Neuron (in vitro differentiated cells): ENCODE data around the gene XG.

Source experiments
- H2AFZ ChIP-seq: one replicate; pipeline ENCODE4 v1.6.1; 2013; ENCODE audit warnings: low read depth, mild to moderate bottlenecking, inconsistent platforms, low read length, moderate library complexity
- H3K27me3 ChIP-seq: one replicate; pipeline ENCODE4 v1.6.1; 2013; ENCODE audit warnings: low read length; ENCODE audit not compliant: insufficient read depth
- H3K36me3 ChIP-seq: one replicate; pipeline ENCODE4 v1.6.1; 2013; ENCODE audit warnings: low read length; ENCODE audit not compliant: insufficient read depth
- H3K4me1 ChIP-seq: one replicate; pipeline ENCODE4 v1.6.1; 2013; ENCODE audit warnings: low read length; ENCODE audit not compliant: insufficient read depth
- H3K4me3 ChIP-seq: 2 replicates; pipeline ENCODE4 v1.5.1; 2013; ENCODE audit warnings: mild to moderate bottlenecking, low read length, moderate library complexity
- H3K9me3 ChIP-seq: one replicate; pipeline ENCODE4 v1.6.1; 2013; ENCODE audit warnings: low read length

The XG gene

DNA sequence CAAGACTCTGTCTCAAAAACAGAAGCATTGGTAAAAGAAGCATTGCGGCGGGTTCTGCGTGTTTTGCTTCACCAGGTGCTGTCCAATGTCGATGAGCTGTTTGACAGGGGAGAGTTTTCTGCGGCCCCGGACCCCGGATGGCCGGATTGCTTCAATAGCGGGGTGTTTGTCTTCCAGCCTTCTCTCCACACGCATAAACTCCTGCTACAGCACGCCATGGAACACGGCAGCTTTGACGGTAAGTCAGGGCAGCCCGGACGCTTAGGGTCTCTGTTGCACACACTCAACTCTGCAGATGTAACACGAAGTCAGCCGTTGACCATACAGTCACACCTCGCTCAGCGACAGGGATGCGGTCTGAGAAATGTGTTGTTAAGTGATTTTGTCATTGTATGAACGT is 103.1 kb downstream of the XG start:
- H3K4me3 ChIP-seq = no peak overlapping the region
- no peaks in the 10 kb centered on the region for H3K4me1 ChIP-seq
- H2AFZ ChIP-seq = no peak overlapping the region
- H3K27me3 ChIP-seq = no peaks in the 10 kb centered on the region
- peaks cover 2% of the 10 kb centered on the region for H3K9me3 ChIP-seq
- H3K36me3 ChIP-seq = peaks cover 51% of the 10 kb centered on the region

DNA sequence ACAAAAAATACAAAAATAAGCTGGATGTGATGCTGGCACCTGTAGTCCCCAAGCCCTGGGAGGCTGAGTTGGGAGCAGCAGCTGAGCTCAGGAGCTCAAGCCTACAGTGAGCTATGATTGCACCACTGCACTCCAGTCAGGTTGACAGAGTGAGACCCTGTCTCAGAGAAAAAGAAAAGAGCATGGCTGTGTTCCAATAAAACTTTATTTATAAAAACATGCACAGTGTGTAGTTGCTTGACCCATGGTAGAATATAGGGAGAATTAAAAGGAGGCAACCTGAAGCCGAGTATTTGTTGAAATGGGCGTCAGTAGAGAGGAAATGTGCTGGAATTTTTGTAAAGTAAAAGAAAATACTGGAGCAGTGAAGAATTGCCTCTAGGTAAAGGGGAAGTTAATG is 103.9 kb downstream of the XG start:
- H3K4me3 ChIP-seq = no peak overlapping the region
- H2AFZ ChIP-seq = no peak overlapping the region
- peaks cover 2% of the 10 kb centered on the region for H3K9me3 ChIP-seq
- no peaks in the 10 kb centered on the region for H3K27me3 ChIP-seq
- H3K36me3 ChIP-seq = peaks cover 56% of the 10 kb centered on the region
- H3K4me1 ChIP-seq = no peaks in the 10 kb centered on the region

DNA sequence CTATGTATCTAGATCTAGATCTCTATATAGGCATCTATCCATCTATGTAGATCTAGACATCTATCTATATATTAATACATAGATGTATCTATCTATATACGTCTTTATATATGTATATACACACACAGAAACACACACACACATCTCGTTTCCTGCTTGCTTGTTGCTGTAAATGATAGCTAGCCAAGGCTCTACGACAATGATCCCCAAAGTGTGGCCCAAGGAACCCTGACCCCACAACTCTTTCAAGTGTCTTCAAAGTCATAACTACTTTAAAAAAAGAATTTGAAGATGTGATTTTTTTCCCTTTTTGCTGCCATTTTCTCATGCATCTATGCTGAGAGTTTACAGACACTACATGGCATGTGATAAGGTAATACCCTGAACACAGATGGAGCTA is 105.7 kb downstream of the XG start:
- Histone ChIP-seq H3K4me3 (no peak overlapping the region), H3K27me3 (no peaks in the 10 kb centered on the region), H3K9me3 (peaks cover 2% of the 10 kb centered on the region), H3K4me1 (no peaks in the 10 kb centered on the region), H3K36me3 (peaks cover 72% of the 10 kb centered on the region), H2AFZ (no peak overlapping the region)

DNA sequence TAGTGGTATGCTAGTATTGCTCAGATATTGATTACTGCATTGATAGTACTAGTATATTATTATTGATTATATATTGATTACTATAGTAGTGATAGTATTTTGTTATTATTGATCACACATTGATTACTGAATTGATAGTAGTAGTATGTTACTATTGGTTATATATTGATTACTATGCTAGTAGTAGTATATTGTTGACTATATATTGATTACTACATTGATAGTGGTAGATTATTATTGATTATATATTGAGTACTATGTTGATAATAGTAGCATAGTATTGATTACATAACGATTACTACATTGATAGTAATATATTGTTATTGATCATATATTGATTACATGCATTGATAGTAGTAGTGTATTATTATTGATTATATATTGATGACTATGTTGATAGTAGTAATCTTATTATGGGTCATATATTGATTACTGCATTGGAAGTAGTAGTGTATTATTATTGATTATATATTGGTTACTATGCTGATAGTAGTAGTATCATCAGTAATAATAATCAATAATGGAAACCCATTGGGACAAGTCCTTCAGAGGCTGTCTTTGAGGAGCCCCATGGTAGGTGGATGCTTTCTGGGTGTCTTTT is 107.5 kb downstream of the XG start:
- Histone ChIP-seq H3K9me3 (peaks cover 2% of the 10 kb centered on the region), H3K4me1 (no peaks in the 10 kb centered on the region), H3K27me3 (no peaks in the 10 kb centered on the region), H3K36me3 (peaks cover 78% of the 10 kb centered on the region), H2AFZ (no peak overlapping the region), H3K4me3 (no peak overlapping the region)

DNA sequence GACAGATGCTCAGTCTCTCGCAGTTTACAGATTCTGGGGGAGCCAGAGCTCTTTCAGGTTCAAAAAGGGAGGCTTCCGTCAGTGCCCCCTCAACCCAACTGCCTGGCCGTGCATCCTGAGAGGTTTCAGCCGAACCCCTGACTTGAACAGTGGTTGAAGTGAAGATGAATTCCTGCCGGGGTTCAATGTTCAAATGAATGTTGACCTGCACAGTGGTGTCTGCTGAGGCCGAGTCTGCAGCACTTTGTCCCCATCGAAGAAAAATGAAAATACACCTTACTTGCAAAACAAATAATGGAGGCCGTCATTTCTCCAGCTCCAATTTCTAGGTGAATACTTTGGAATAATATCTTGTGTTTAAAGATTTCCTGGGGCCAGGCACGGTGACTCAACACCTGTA is 110.6 kb downstream of the XG start:
- Histone ChIP-seq H3K27me3 (no peaks in the 10 kb centered on the region), H3K36me3 (peaks cover 83% of the 10 kb centered on the region), H3K4me1 (no peaks in the 10 kb centered on the region), H3K4me3 (no peak overlapping the region), H3K9me3 (peaks cover 15% of the 10 kb centered on the region), H2AFZ (no peak overlapping the region)

DNA sequence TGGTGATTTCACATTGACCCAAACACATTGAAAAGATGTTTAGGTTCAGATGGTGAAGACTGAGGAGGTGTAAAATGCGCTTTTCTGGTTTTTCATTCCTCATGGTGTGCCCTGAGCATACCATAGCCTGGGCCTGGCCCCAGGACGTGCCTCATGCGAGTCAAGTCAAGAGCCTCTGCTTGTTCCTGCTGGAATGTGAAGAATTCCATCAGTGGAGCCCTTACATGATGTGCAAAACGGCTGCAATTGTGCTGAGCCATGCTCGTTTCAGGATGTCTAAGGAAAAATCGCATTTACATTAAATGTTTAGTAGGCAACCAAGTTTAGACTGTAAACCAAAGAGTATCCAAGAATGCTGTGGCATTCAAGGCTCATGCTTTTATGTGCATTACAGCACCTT is 111.8 kb downstream of the XG start:
- Histone ChIP-seq H3K27me3 (no peaks in the 10 kb centered on the region), H3K4me3 (no peak overlapping the region), H2AFZ (no peak overlapping the region), H3K4me1 (no peaks in the 10 kb centered on the region), H3K9me3 (peaks cover 24% of the 10 kb centered on the region), H3K36me3 (peaks cover 76% of the 10 kb centered on the region)
